ENCODE data around the gene COL2A1. TPM values are rescaled to one million over a fixed set of nuclear protein-coding genes. Genes with fewer than 3 reads are reported as not detected.
A peak's percentile ranks its signal among the peaks of the same experiment; 100 is the strongest.

The COL2A1 gene
- total RNA-seq, 1 donor from 2014 or later = not detected

DNA sequence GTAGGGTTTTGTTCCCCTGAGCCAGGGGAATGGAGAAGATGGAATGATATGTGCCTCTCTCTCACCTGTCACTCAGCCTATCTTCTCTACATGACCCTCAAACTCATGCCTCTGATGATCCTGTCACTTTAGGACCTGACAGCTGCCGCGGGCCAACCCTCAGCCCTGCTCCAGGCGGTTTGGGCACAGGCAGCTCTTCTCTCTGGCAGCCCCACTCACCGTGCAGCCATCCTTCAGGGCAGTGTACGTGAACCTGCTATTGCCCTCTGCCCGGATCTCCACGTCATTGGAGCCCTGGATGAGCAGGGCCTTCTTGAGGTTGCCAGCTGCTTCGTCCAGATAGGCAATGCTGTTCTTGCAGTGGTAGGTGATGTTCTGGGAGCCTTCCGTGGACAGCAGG lies 30.4 kb downstream of the COL2A1 start:
- no peak overlapping the region for H3K27ac ChIP-seq (replicated peaks)
- TF ChIP-seq, protein P1, sequence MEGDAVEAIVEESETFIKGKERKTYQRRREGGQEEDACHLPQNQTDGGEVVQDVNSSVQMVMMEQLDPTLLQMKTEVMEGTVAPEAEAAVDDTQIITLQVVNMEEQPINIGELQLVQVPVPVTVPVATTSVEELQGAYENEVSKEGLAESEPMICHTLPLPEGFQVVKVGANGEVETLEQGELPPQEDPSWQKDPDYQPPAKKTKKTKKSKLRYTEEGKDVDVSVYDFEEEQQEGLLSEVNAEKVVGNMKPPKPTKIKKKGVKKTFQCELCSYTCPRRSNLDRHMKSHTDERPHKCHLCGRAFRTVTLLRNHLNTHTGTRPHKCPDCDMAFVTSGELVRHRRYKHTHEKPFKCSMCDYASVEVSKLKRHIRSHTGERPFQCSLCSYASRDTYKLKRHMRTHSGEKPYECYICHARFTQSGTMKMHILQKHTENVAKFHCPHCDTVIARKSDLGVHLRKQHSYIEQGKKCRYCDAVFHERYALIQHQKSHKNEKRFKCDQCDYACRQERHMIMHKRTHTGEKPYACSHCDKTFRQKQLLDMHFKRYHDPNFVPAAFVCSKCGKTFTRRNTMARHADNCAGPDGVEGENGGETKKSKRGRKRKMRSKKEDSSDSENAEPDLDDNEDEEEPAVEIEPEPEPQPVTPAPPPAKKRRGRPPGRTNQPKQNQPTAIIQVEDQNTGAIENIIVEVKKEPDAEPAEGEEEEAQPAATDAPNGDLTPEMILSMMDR (IDR thresholded peaks at IDR 0.05; ENCODE audit: borderline replicate concordance) = no peak
- H3K4me3 ChIP-seq = no peak overlapping the region
- H3K36me3 ChIP-seq = no peaks in the 10 kb centered on the region
- H3K9me3 ChIP-seq (replicated peaks) = no peaks in the 10 kb centered on the region
- DNase-seq = no peak
- H3K27me3 ChIP-seq (ENCODE audit: low read depth) = no peaks in the 10 kb centered on the region
- intact Hi-C loops (cut with micrococcal nuclease) = no loop called here
- H3K4me1 ChIP-seq = peaks cover 23% of the 10 kb centered on the region

DNA sequence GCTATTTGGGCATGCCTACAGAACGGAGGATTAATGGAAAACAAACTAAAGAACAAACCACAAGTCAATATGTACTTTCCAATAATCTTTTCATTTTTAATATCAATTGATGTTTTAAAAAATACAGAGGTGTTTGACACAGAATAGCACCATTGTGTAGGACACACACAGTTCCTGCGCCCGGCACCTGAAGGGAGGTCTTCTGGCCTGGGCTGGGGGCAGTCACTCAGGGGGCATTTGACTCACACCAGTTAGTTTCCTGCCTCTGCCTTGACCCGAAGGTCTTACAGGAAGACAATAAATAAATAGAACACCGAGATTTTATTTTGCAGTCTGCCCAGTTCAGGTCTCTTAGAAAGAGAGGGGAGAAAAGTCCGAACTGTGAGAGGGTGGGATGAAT lies 31.4 kb downstream of the COL2A1 start:
- DNase-seq = no peak
- no peaks in the 10 kb centered on the region for H3K27me3 ChIP-seq (ENCODE audit: low read depth)
- H3K4me1 ChIP-seq = peaks cover 28% of the 10 kb centered on the region
- H3K27ac ChIP-seq (replicated peaks) = no peak overlapping the region
- H3K4me3 ChIP-seq = no peak overlapping the region
- H3K36me3 ChIP-seq = no peaks in the 10 kb centered on the region
- intact Hi-C loops (cut with micrococcal nuclease) = no loop called here
- TF ChIP-seq, protein P1 (IDR thresholded peaks at IDR 0.05; ENCODE audit: borderline replicate concordance) = no peak
- H3K9me3 ChIP-seq (replicated peaks) = no peaks in the 10 kb centered on the region

DNA sequence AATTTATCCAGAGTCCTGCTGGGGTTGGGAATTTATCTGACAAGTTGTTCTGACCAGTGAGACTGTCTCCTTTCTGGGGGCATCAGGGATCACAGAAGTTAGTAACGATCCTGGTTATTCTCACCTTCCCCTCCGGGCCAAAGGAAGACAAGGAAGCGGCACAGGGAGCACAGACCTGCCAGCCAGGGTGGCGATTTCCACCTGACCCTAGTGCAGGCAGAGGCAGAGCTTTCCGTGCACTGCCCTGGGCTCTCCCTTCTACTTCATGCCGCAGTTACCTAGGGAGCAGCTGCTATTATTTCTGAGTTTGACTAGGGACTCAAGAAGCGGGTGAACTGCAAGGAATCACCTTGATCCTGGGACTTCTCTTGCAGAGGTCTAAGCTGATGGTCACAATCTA lies 33.4 kb downstream of the COL2A1 start:
- H3K36me3 ChIP-seq = no peaks in the 10 kb centered on the region
- no peak for DNase-seq
- no peaks in the 10 kb centered on the region for H3K27me3 ChIP-seq (ENCODE audit: low read depth)
- TF ChIP-seq, protein P1 (IDR thresholded peaks at IDR 0.05; ENCODE audit: borderline replicate concordance) = no peak
- no peak overlapping the region for H3K4me3 ChIP-seq
- intact Hi-C loops (cut with micrococcal nuclease) = no loop called here
- no peak overlapping the region for H3K27ac ChIP-seq (replicated peaks)
- H3K4me1 ChIP-seq = peaks cover 48% of the 10 kb centered on the region
- no peaks in the 10 kb centered on the region for H3K9me3 ChIP-seq (replicated peaks)

DNA sequence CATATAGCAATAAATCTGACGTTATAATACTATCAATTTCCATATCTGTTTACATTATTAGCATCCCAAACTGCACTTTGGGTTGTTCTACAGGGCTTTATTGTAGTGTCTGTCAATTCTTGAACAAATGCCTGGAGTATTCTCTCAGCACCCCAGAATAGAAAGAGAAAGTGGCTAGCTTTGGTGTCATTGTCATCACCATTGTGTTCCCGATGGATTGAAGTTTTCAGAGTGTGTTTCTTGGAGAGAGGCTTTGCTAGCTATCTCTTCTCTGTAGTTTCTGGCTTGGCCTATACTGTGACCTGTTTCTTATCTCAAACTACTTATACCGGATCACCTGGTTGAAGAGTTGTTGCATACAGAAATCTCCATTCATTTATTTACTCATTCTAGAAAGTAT lies 34.4 kb downstream of the COL2A1 start:
- intact Hi-C loops (cut with micrococcal nuclease) = no loop called here
- Histone ChIP-seq H3K4me1 (peaks cover 58% of the 10 kb centered on the region), H3K4me3 (no peak overlapping the region)

DNA sequence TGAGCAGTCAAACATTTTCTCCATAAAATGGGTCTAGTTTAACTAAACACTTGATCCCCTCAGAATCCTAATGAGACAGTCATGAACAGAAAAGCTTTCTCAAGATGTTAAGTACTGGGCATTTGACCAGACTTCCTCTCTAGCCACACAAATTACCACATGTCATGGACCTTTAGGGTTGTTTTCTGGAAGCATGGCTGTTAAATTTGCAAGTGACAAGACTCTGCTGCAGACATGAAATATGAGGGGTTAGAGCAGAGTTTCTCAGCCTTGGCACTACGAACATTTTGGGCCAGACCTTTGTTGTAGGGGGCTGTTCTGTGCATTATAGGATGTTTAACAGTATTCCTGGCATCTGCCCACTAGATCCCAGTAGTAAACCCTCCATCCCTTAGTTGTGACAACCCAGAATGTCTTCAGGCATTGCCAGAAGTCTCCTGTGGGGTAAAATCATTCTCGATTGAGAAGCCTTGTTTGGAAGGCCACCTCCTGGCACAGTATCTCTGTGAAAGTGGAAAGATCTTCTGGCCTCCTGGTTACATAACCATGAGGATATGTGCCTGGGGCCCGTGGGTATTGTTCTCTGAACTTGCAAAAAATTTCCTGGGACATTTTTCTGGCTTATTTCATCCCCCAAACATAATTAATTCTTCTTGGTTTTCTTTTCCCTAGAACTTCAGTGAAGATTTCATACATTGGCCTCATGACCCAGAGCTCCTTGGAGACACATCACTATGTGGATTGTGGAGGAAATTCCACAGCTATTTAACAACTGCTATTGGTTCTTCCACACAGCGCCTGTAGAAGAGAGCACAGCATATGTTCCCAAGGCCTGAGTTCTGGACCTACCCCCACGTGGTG lies 36.6 kb downstream of the COL2A1 start:
- Histone ChIP-seq H3K4me3 (no peak overlapping the region), H3K36me3 (no peaks in the 10 kb centered on the region), H3K4me1 (peaks cover 77% of the 10 kb centered on the region), H3K27me3 (ENCODE audit: low read depth) (no peaks in the 10 kb centered on the region), H3K9me3 (replicated peaks) (no peaks in the 10 kb centered on the region), H3K27ac (replicated peaks) (peak overlapping the region; percentile 42)
- DNase-seq = no peak
- TF ChIP-seq, protein P1 (IDR thresholded peaks at IDR 0.05; ENCODE audit: borderline replicate concordance) = no peak
- intact Hi-C loops (cut with micrococcal nuclease) = no loop called here

More for the DNA sequence above, 34.4 kb downstream of the COL2A1 start:
- H3K27me3 ChIP-seq (ENCODE audit: low read depth) = no peaks in the 10 kb centered on the region
- DNase-seq = no peak
- TF ChIP-seq, protein P1 (IDR thresholded peaks at IDR 0.05; ENCODE audit: borderline replicate concordance) = no peak
- peak overlapping the region; percentile 42 for H3K27ac ChIP-seq (replicated peaks)
- no peaks in the 10 kb centered on the region for H3K36me3 ChIP-seq
- no peaks in the 10 kb centered on the region for H3K9me3 ChIP-seq (replicated peaks)

Data from left ventricle myocardium inferior (tissue), 1 donor.